AG09309 (cell line): Measurements from ENCODE around the gene MYO3B.

Source experiments
- DNase-seq: peaks from one replicate; pipeline ENCODE4 v3.0.0-alpha.2; 2010; ENCODE audit warnings: low read depth
- H3K4me3 ChIP-seq: 2 replicates; pipeline ENCODE4 v1.5.1; 2011; ENCODE audit warnings: mild to moderate bottlenecking, low read depth, low read length, moderate library complexity; ENCODE audit not compliant: control insufficient read depth
- TF ChIP-seq, protein P1 (sequence below): IDR thresholded peaks from 2 replicates; pipeline ENCODE4 v1.5.1; 2011; ENCODE audit warnings: mild to moderate bottlenecking, low read depth, low read length, inconsistent platforms; ENCODE audit not compliant: insufficient read depth, control insufficient read depth; ENCODE audit errors: missing control alignments

Gene MYO3B

DNA sequence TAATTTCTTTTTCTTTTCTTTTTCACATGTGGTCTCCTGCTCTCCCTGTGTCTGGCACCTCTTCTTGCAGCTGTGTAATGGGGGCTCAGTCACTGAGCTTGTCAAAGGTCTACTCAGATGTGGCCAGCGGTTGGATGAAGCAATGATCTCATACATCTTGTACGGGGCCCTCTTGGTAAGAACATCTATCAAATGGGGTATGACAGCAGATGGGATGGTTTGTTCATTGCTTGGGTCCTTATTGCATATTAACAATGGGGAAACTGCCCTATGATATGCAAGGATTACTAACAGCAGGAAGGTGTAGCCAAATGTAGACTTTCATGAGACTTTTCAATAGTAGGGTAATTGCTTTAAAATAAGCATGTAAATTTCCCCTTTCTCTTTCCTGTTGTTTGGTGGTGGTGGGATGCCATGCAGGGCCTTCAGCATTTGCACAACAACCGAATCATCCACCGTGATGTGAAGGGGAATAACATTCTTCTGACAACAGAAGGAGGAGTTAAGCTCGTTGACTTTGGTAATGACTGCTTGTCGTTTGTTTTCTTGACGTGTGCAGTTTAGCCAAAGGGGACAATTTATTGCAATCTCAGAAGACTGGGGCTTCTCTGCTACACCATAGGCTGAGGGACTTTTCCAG, 36.5 kb downstream of the MYO3B start:
- DNase-seq = no peak
- H3K4me3 ChIP-seq = no peak overlapping the region

DNA sequence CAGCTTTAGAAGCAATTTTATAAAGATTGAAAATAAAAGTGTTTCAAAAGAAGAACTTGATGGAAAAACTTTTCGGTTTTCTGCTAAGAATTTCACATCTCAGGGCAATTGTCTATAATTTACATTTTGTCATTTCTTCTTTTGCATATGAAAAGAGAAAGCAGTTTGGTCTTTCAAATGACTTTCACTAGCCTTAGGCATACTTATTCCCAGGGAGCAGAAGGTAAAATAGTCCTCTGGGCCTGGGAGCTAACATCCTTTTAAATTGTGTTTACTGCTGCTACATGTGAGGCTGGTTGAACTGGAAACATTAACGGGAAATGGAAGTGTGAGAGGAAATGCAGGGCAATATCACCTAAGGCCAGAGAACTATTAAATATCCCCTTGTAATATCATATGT, 37.1 kb downstream of the MYO3B start:
- TF ChIP-seq, protein P1, sequence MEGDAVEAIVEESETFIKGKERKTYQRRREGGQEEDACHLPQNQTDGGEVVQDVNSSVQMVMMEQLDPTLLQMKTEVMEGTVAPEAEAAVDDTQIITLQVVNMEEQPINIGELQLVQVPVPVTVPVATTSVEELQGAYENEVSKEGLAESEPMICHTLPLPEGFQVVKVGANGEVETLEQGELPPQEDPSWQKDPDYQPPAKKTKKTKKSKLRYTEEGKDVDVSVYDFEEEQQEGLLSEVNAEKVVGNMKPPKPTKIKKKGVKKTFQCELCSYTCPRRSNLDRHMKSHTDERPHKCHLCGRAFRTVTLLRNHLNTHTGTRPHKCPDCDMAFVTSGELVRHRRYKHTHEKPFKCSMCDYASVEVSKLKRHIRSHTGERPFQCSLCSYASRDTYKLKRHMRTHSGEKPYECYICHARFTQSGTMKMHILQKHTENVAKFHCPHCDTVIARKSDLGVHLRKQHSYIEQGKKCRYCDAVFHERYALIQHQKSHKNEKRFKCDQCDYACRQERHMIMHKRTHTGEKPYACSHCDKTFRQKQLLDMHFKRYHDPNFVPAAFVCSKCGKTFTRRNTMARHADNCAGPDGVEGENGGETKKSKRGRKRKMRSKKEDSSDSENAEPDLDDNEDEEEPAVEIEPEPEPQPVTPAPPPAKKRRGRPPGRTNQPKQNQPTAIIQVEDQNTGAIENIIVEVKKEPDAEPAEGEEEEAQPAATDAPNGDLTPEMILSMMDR = no peak
- H3K4me3 ChIP-seq = no peak overlapping the region
- DNase-seq = no peak

More for the DNA sequence above, 36.5 kb downstream of the MYO3B start:
- TF ChIP-seq, protein P1 = no peak

DNA sequence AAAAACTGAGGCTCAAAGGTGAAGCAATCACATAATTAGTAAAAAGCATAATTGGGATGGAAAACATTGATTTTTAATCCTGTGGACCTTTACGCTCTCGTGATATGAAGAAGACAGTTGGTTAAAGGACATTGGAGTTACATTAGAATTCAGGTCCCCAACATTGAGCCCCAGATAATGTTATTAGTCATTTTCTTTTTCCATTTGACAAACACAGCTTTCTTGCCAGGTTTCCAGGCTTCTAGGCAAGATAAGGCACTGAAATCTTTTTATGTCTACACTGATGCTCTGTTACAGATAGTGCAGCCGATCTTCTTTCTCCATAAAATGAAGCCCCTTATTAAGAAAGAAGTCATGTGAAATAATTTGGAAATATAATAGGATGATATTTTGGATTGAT, 38.5 kb downstream of the MYO3B start:
- no peak overlapping the region for H3K4me3 ChIP-seq
- no peak for DNase-seq
- TF ChIP-seq, protein P1 = no peak

DNA sequence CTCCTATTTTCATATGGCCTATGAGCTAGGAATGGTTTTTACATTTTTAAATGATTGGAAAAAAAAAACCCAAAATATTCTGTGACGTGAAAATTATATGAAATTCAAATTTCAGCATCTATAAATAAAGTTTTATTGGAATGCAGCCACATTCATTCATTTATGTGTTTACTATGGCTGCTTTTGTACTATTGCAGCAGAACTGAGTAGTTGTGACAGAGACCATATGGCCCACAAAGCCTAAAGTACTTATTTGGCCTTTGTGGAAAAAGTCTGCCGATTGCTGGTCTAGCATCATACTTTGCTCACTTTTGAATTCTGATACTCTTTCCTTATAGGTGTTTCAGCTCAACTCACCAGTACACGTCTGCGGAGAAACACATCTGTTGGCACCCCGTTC, 39.0 kb downstream of the MYO3B start:
- DNase-seq = no peak
- no peak overlapping the region for H3K4me3 ChIP-seq
- TF ChIP-seq, protein P1 = no peak

DNA sequence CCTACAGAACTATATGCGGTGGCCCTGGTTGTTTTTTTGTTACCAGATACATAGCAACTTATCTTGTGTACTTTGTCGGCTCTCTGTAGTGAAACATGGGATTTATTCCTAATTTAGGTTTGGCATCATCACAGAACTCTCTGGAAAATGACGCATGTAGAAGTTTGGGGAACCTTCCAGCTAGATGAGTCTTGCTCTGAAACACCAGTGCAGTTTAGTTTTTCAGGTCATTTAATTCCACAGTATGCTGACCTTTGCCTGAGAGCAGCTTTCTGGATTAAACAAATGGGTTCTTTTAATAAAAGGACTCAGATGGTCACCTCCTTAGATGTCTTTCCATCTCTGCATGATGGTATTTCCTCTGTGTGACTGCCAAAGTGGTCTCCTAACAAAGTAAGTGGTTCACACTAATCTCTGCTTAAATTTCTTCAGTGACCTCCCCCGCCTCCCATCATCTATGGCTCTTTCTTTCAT, 39.9 kb downstream of the MYO3B start:
- TF ChIP-seq, protein P1 = no peak
- peak; percentile 23 for DNase-seq
- H3K4me3 ChIP-seq = no peak overlapping the region

DNA sequence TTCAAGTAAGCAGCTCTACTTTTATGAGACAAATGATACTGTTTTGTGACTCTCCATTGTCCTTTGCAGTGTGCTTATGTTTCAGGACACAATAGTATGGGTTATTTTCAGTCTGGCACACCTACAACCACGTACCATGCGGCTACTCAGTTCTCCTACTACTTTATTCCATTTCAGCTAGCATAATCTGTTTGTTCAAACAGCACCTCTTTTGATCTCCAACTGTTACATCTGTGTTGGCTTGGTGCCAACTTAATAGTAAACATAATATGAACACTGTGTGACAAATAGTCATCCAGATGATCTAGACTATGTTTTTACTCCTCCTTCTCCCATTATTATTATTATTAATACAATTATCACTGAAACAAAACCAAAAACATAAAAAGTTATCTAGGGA, 40.5 kb downstream of the MYO3B start:
- no peak for DNase-seq
- no peak overlapping the region for H3K4me3 ChIP-seq
- TF ChIP-seq, protein P1 = no peak

DNA sequence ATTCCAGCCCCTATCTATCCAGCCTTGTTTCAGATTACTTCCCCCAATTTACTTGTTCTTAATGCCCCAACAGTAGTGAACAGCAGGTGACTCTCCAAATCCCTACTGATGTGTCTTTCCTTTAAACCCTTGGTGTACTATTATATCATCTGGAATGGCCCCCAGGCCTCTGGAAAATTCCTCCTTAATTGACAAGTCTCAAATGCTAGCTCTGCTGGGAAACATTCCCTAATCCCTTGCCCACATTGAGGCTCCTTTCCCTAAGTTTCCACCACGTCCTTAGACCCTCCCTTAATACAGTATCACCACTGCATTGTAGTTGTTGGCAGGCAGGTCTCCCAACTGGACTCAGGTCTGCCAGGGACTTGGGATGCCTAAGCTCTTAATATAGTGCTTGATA, 41.0 kb downstream of the MYO3B start:
- no peak for DNase-seq
- H3K4me3 ChIP-seq = no peak overlapping the region
- TF ChIP-seq, protein P1 = no peak
